ENCODE data around the gene SGCA.

SGCA gene

GRCh38 chr17:50168319-50168718, 2.5 kb downstream of the SGCA start:
- no peak for DNase-seq

GRCh38 chr17:50169121-50169764, 3.4 kb downstream of the SGCA start:
- DNase-seq = peak; percentile 55

GRCh38 chr17:50169881-50170459, 4.2 kb downstream of the SGCA start:
- no peak for DNase-seq

- DNase-seq = no peak
These were observed 5.0 kb downstream of the SGCA start for GRCh38 chr17:50170662-50171370.

- no peak for DNase-seq
These were observed 5.7 kb downstream of the SGCA start for GRCh38 chr17:50171371-50172071.

- DNase-seq = no peak
These were observed 6.3 kb downstream of the SGCA start for GRCh38 chr17:50172130-50172529.

- no peak for DNase-seq
These were observed 7.1 kb downstream of the SGCA start for GRCh38 chr17:50172936-50173334.

- peak; percentile 62 for DNase-seq
These were observed 7.6 kb downstream of the SGCA start for GRCh38 chr17:50173335-50173941.

GRCh38 chr17:50174444-50174843, 8.6 kb downstream of the SGCA start:
- no peak for DNase-seq

GRCh38 chr17:50175035-50175807, 9.4 kb downstream of the SGCA start:
- DNase-seq = no peak

- DNase-seq = no peak
These were observed 11.0 kb downstream of the SGCA start for GRCh38 chr17:50176559-50177357.

- no peak for DNase-seq
These were observed 11.7 kb downstream of the SGCA start for GRCh38 chr17:50177476-50177875.

- peak; percentile 98 for DNase-seq
These were observed 12.4 kb downstream of the SGCA start for GRCh38 chr17:50177983-50178834.

- no peak for DNase-seq
These were observed 14.3 kb downstream of the SGCA start for GRCh38 chr17:50180111-50180510.

- no peak for DNase-seq
These were observed 14.8 kb downstream of the SGCA start for GRCh38 chr17:50180620-50181019.

GRCh38 chr17:50181144-50181543, 15.3 kb downstream of the SGCA start:
- DNase-seq = no peak

GRCh38 chr17:50181591-50182560, 16.1 kb downstream of the SGCA start:
- DNase-seq = no peak

GRCh38 chr17:50182783-50183420, 17.1 kb downstream of the SGCA start:
- DNase-seq = no peak

Measured in kidney glomerular epithelial cell (primary cell).